ENCODE results near the gene YWHAB. TPM values are rescaled to one million over a fixed set of nuclear protein-coding genes. Genes with fewer than 3 reads are reported as not detected.

Gene YWHAB
- total RNA-seq, 1 donor from 2014 or later, result 205 TPM

- no peak overlapping the region for H3K27ac Mint-ChIP-seq (ENCODE audit: unreplicated experiment)
- H3K36me3 Mint-ChIP-seq (ENCODE audit: unreplicated experiment), result peaks cover 43% of the 10 kb centered on the region
- TF ChIP-seq CTCF (IDR thresholded peaks at IDR 0.05), result no peak
- H3K4me1 Mint-ChIP-seq (ENCODE audit: unreplicated experiment), result no peaks in the 10 kb centered on the region
- no peaks in the 10 kb centered on the region for H3K9me3 Mint-ChIP-seq (ENCODE audit: unreplicated experiment)
- no peak overlapping the region for H3K4me3 Mint-ChIP-seq (ENCODE audit: unreplicated experiment)
- H3K27me3 Mint-ChIP-seq (ENCODE audit: unreplicated experiment), result no peaks in the 10 kb centered on the region
- no peak for DNase-seq (ENCODE audit: extremely low spot score, unreplicated experiment)
Observed at GRCh38 chr20:44941120-44941691, 55.7 kb downstream of the YWHAB start.

GRCh38 chr20:44942264-44942973, 56.9 kb downstream of the YWHAB start:
- Mint-ChIP-seq H3K36me3 (ENCODE audit: unreplicated experiment) (peaks cover 40% of the 10 kb centered on the region), H3K4me1 (ENCODE audit: unreplicated experiment) (no peaks in the 10 kb centered on the region), H3K4me3 (ENCODE audit: unreplicated experiment) (no peak overlapping the region), H3K27me3 (ENCODE audit: unreplicated experiment) (no peaks in the 10 kb centered on the region), H3K27ac (ENCODE audit: unreplicated experiment) (no peak overlapping the region), H3K9me3 (ENCODE audit: unreplicated experiment) (no peaks in the 10 kb centered on the region)
- TF ChIP-seq CTCF (IDR thresholded peaks at IDR 0.05), result no peak
- no peak for DNase-seq (ENCODE audit: extremely low spot score, unreplicated experiment)

GRCh38 chr20:44943828-44944227, 58.3 kb downstream of the YWHAB start:
- Mint-ChIP-seq H3K27me3 (ENCODE audit: unreplicated experiment) (no peaks in the 10 kb centered on the region), H3K4me1 (ENCODE audit: unreplicated experiment) (no peaks in the 10 kb centered on the region), H3K4me3 (ENCODE audit: unreplicated experiment) (no peak overlapping the region), H3K27ac (ENCODE audit: unreplicated experiment) (no peak overlapping the region), H3K9me3 (ENCODE audit: unreplicated experiment) (no peaks in the 10 kb centered on the region), H3K36me3 (ENCODE audit: unreplicated experiment) (peaks cover 38% of the 10 kb centered on the region)
- TF ChIP-seq CTCF (IDR thresholded peaks at IDR 0.05), result no peak
- no peak for DNase-seq (ENCODE audit: extremely low spot score, unreplicated experiment)

GRCh38 chr20:44945261-44945660, 59.8 kb downstream of the YWHAB start:
- DNase-seq (ENCODE audit: extremely low spot score, unreplicated experiment), result no peak
- Mint-ChIP-seq H3K27ac (ENCODE audit: unreplicated experiment) (no peak overlapping the region), H3K4me3 (ENCODE audit: unreplicated experiment) (no peak overlapping the region), H3K27me3 (ENCODE audit: unreplicated experiment) (no peaks in the 10 kb centered on the region), H3K4me1 (ENCODE audit: unreplicated experiment) (no peaks in the 10 kb centered on the region), H3K36me3 (ENCODE audit: unreplicated experiment) (peaks cover 43% of the 10 kb centered on the region), H3K9me3 (ENCODE audit: unreplicated experiment) (no peaks in the 10 kb centered on the region)
- no peak for TF ChIP-seq CTCF (IDR thresholded peaks at IDR 0.05)

- H3K36me3 Mint-ChIP-seq (ENCODE audit: unreplicated experiment), result peaks cover 44% of the 10 kb centered on the region
Observed at GRCh38 chr20:44946271-44946852, 60.9 kb downstream of the YWHAB start.

More at GRCh38 chr20:44946271-44946852, 60.9 kb downstream of the YWHAB start:
- Mint-ChIP-seq H3K4me3 (ENCODE audit: unreplicated experiment) (no peak overlapping the region), H3K4me1 (ENCODE audit: unreplicated experiment) (no peaks in the 10 kb centered on the region), H3K27me3 (ENCODE audit: unreplicated experiment) (no peaks in the 10 kb centered on the region), H3K27ac (ENCODE audit: unreplicated experiment) (no peak overlapping the region), H3K9me3 (ENCODE audit: unreplicated experiment) (no peaks in the 10 kb centered on the region)
- TF ChIP-seq CTCF (IDR thresholded peaks at IDR 0.05), result no peak
- no peak for DNase-seq (ENCODE audit: extremely low spot score, unreplicated experiment)
